Loucy (cell line): ENCODE results near the gene HAUS8.
"Not testable (repeated sequence)": the region's sequence is repeated elsewhere in the genome, so short reads cannot be mapped to it uniquely, and the experiment has no call there.

Source experiments
- H2AFZ ChIP-seq: fragments of 200-600 bp; sonication (generic); 2 replicates; pipeline ENCODE4 v1.6.0; 2016; ENCODE audit warnings: antibody characterized with exemption, mild to moderate bottlenecking, low read length, moderate library complexity
- H3F3A ChIP-seq: fragments of 200-600 bp; 2 replicates; pipeline ENCODE4 v1.6.0; 2016; ENCODE audit warnings: antibody characterized with exemption, low read depth, mild to moderate bottlenecking
- H3K27me3 ChIP-seq: fragments of 200-600 bp; sonication (generic); 2 replicates; pipeline ENCODE4 v1.6.1; 2014; ENCODE audit warnings: low read length, mild to moderate bottlenecking; ENCODE audit not compliant: insufficient read depth, poor library complexity, severe bottlenecking
- H3K36me3 ChIP-seq: fragments of 200-600 bp; sonication (generic); 2 replicates; pipeline ENCODE4 v1.6.1; 2016; ENCODE audit warnings: low read length; ENCODE audit not compliant: insufficient read depth
- H3K4me1 ChIP-seq: fragments of 200-600 bp; sonication (generic); 2 replicates; pipeline ENCODE4 v1.5.1; 2014; ENCODE audit warnings: low read length, mild to moderate bottlenecking; ENCODE audit not compliant: insufficient read depth, poor library complexity, severe bottlenecking
- H3K4me2 ChIP-seq: fragments of 200-600 bp; sonication (generic); 2 replicates; pipeline ENCODE4 v1.6.0; 2014; ENCODE audit warnings: antibody characterized with exemption, low read length, low read depth, mild to moderate bottlenecking; ENCODE audit not compliant: poor library complexity, severe bottlenecking
- H3K4me3 ChIP-seq: fragments of 200-600 bp; sonication (generic); 2 replicates; pipeline ENCODE4 v1.5.1; 2014; ENCODE audit warnings: low read length, mild to moderate bottlenecking, mixed read lengths; ENCODE audit not compliant: poor library complexity, severe bottlenecking
- H3K79me2 ChIP-seq: fragments of 200-600 bp; sonication (generic); 2 replicates; pipeline ENCODE4 v1.6.1; 2014; ENCODE audit warnings: low read length; ENCODE audit not compliant: insufficient read depth
- H3K9ac ChIP-seq: fragments of 200-600 bp; sonication (generic); 2 replicates; pipeline ENCODE4 v1.6.0; 2014; ENCODE audit warnings: mild to moderate bottlenecking, low read depth, low read length, moderate library complexity; ENCODE audit not compliant: poor library complexity, severe bottlenecking
- H3K9me2 ChIP-seq: fragments of 200-600 bp; sonication (generic); replicated peaks from 2 replicates; pipeline ENCODE4 v1.6.1; 2016; ENCODE audit warnings: low read depth, low read length, mixed read lengths
- H3K9me3 ChIP-seq: fragments of 200-600 bp; sonication (generic); 2 replicates; pipeline ENCODE4 v1.6.1; 2014; ENCODE audit warnings: mild to moderate bottlenecking, antibody characterized with exemption, low read length, low read depth; ENCODE audit not compliant: insufficient read depth
- H4K20me1 ChIP-seq: fragments of 200-600 bp; sonication (generic); 2 replicates; pipeline ENCODE4 v1.6.0; 2014; ENCODE audit warnings: antibody characterized with exemption, low read length, mild to moderate bottlenecking; ENCODE audit not compliant: insufficient read depth, poor library complexity, severe bottlenecking
- EZH2phosphoT487 ChIP-seq: fragments of 200-600 bp; IDR thresholded peaks from 2 replicates; pipeline ENCODE4 v1.6.1; 2018; ENCODE audit warnings: antibody characterized with exemption, mild to moderate bottlenecking, moderate library complexity, borderline replicate concordance
- TF ChIP-seq, protein P1 (sequence below): fragments of 200-600 bp; sonication (generic); conservative IDR thresholded peaks from 2 replicates; pipeline ENCODE4 v1.5.1; 2014; ENCODE audit warnings: mild to moderate bottlenecking, antibody characterized with exemption, low read length

HAUS8 gene

GRCh38 chr19:17098326-17098725 is 23.1 kb upstream of the HAUS8 start:
- H3K4me3 ChIP-seq, result no peak overlapping the region
- no peak overlapping the region for H3K4me2 ChIP-seq
- 0 out of 2 replicates have a peak, but pooled peaks cover 3% of the 10 kb centered on the region for H3K9me3 ChIP-seq
- no peaks in the 10 kb centered on the region for H3F3A ChIP-seq
- no peak overlapping the region for H2AFZ ChIP-seq
- H3K9me2 ChIP-seq, result no peaks in the 10 kb centered on the region
- peaks cover 90% of the 10 kb centered on the region for H3K79me2 ChIP-seq
- peaks cover 33% of the 10 kb centered on the region for H3K36me3 ChIP-seq
- no peak overlapping the region for H3K9ac ChIP-seq
- peaks cover 26% of the 10 kb centered on the region for H4K20me1 ChIP-seq
- TF ChIP-seq, protein P1, sequence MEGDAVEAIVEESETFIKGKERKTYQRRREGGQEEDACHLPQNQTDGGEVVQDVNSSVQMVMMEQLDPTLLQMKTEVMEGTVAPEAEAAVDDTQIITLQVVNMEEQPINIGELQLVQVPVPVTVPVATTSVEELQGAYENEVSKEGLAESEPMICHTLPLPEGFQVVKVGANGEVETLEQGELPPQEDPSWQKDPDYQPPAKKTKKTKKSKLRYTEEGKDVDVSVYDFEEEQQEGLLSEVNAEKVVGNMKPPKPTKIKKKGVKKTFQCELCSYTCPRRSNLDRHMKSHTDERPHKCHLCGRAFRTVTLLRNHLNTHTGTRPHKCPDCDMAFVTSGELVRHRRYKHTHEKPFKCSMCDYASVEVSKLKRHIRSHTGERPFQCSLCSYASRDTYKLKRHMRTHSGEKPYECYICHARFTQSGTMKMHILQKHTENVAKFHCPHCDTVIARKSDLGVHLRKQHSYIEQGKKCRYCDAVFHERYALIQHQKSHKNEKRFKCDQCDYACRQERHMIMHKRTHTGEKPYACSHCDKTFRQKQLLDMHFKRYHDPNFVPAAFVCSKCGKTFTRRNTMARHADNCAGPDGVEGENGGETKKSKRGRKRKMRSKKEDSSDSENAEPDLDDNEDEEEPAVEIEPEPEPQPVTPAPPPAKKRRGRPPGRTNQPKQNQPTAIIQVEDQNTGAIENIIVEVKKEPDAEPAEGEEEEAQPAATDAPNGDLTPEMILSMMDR, result no peak
- TF ChIP-seq EZH2phosphoT487, result no peak
- H3K4me1 ChIP-seq, result no peaks in the 10 kb centered on the region
- H3K27me3 ChIP-seq, result no peaks in the 10 kb centered on the region

DNA sequence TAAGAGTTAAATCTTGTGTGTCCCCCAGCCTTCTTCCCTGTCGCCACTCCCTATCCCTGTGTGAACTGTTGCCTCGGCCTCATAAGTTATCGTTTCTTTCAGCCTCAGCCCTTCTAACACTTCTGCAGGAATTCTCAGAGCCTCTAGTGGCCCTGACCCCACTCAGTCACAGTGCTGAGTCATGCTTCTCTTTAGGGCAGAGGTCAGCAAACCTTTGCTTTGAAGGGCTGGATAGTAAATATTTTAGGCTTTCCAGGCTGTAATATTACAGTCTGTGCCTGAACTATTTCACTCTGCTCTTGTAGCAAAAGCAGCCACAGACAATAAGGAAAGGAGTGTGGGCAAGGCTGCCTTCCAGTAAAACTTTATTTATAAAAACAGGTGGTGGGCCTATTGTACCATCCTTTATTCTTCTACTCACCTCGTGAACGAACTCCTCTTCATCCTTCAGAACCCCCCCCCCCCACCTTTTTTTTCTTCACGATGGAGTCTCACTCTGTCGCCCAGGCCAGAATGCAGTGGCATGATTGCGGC is 22.4 kb upstream of the HAUS8 start:
- Histone ChIP-seq H3K27me3 (no peaks in the 10 kb centered on the region), H3K4me2 (no peak overlapping the region), H4K20me1 (peaks cover 28% of the 10 kb centered on the region), H3K4me3 (no peak overlapping the region), H3K9me2 (no peaks in the 10 kb centered on the region), H3F3A (no peaks in the 10 kb centered on the region), H3K36me3 (peaks cover 27% of the 10 kb centered on the region), H3K79me2 (peaks cover 90% of the 10 kb centered on the region), H2AFZ (no peak overlapping the region), H3K9ac (no peak overlapping the region), H3K9me3 (no peaks in the 10 kb centered on the region), H3K4me1 (no peaks in the 10 kb centered on the region)
- TF ChIP-seq EZH2phosphoT487, result no peak
- TF ChIP-seq, protein P1, result no peak

DNA sequence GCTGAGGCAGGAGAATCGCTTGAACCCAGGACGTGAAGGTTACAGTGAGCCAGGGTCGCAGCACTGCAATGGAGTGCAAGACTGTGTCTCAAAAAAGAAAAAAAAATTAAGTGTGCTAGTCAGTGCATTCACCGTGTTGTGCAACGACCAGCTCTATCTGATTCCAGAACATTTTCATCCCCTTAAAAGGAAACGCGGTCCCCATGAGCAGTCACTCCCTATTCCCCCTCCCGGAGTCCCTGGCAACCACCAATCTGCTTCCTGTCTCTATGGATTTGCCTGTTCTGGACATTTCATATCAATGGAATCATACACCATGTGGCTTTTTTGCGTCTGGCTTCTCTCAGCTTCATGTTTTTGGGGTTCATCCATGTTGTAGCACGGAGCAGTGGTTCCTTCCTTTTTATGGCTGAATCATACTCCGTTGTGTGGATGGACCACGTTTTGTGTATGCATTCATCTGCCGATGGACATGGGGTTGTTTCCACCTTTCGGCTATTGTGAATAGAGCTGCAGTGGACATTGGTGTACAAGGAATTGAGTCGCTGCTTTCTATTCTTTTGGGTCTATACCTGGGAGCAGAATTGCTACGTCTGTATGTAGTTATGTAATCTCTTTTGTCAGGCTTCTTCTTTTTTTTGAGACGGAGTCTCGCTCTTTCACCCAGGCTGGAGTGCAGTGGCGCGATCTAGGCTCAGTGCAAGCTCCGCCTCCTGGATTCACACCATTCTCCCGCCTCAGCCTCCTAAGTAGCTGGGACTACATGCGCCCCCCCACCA is 20.1 kb upstream of the HAUS8 start:
- Histone ChIP-seq H3K4me2 (no peak overlapping the region), H3K9me2 (no peaks in the 10 kb centered on the region), H3F3A (no peaks in the 10 kb centered on the region), H2AFZ (no peak overlapping the region), H3K9ac (no peak overlapping the region), H3K9me3 (no peaks in the 10 kb centered on the region), H3K27me3 (no peaks in the 10 kb centered on the region), H3K79me2 (peaks cover 91% of the 10 kb centered on the region), H4K20me1 (peaks cover 38% of the 10 kb centered on the region), H3K36me3 (peaks cover 20% of the 10 kb centered on the region; the same call in 1 of the 2 replicates), H3K4me3 (no peak overlapping the region), H3K4me1 (peaks cover 4% of the 10 kb centered on the region)
- TF ChIP-seq EZH2phosphoT487, result no peak
- TF ChIP-seq, protein P1, result no peak

GRCh38 chr19:17094694-17095093 is 19.4 kb upstream of the HAUS8 start:
- Histone ChIP-seq H4K20me1 (peaks cover 44% of the 10 kb centered on the region), H3K36me3 (peaks cover 20% of the 10 kb centered on the region; the same call in 1 of the 2 replicates), H3K79me2 (peaks cover 94% of the 10 kb centered on the region)
- not testable (repeated sequence) for H3K9me3 ChIP-seq, H3K4me2 ChIP-seq, H3K9me2 ChIP-seq, H2AFZ ChIP-seq, H3K27me3 ChIP-seq, H3K9ac ChIP-seq, H3K4me1 ChIP-seq, H3K4me3 ChIP-seq, H3F3A ChIP-seq
